ENCODE results near the gene PLXNB2. TPM values are rescaled to one million over a fixed set of nuclear protein-coding genes. Genes with fewer than 3 reads are reported as not detected.

The PLXNB2 gene
- total and polyA plus RNA-seq, 2 of the 4 experiments (the other 2 are of a cell fraction) = 73.1 to 202 TPM

DNA sequence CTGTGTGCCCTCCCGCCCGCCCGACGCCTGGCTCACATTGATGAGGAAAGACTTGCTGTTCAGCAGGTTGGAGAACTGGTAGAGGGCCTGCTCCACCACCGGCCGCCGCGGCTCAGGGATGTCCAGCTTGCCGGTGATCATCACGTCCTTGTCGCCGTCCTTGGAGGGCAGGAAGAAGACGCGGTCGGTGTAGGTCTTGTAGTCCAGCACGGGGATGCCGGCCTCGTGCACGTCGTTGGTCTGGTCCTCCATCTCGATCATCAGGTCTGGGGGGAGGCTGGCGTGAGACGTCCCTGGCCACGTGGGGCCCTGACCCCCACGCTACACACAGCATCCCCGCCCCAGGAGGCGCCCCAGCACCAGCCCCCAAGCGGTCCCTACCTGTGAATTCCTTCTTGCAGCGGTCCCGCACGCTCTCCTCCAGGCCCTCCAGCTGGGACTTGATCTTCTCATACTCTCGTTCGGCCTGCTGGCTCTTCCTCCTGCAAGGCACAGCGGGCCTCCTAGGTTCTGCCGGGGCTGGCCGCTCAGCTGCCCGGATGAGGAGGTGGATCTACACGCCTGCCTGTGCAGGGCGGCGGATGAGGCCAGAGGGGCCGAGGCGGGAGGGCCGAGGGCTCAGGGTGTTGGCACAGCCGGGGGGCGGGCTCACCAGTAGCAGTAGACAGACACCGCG, 26.6 kb downstream of the PLXNB2 start:
- dilution Hi-C loops (cut with HindIII; ENCODE audit: low sequenced_read_pairs, unreplicated experiment) = no loop called here

More for the DNA sequence above, 26.6 kb downstream of the PLXNB2 start:
- H2AK5ac ChIP-seq (ENCODE audit: low read depth, low read length) = no peak overlapping the region
- no peak overlapping the region for H3K14ac ChIP-seq (replicated peaks; ENCODE audit: low read depth, low read length)
- WGBS, 2 experiments (ENCODE audit: extremely low coverage in 2 of 2, insufficient read length in 1 of 2) = 99% methylated on average over 15 of the region's 47 CpGs; no CpG with 5 or more reads in 1 of the 2 experiments
- H3K18ac ChIP-seq (ENCODE audit: low read depth, low read length) = no peak overlapping the region
- no peak overlapping the region for H2BK5ac ChIP-seq (ENCODE audit: low read depth, low read length, poor library complexity, severe bottlenecking)
- peaks cover 88% of the 10 kb centered on the region for H3K36me3 ChIP-seq (ENCODE audit: control insufficient read depth, insufficient read depth, low read length)
- H3K4ac ChIP-seq (ENCODE audit: low read depth, low read length) = no peak overlapping the region
- no peak overlapping the region for H3K27ac ChIP-seq (ENCODE audit: insufficient read depth, low read length)
- no peak overlapping the region for H4K8ac ChIP-seq (ENCODE audit: low read depth in 2 of 2, low read length in 2 of 2)
- TF ChIP-seq MAFK (IDR thresholded peaks at IDR 0.05; ENCODE audit: low read depth, low read length) = no peak
- TF ChIP-seq MXI1 (IDR thresholded peaks at IDR 0.05; ENCODE audit: borderline replicate concordance, low read depth, low read length) = no peak
- TF ChIP-seq, protein P1, sequence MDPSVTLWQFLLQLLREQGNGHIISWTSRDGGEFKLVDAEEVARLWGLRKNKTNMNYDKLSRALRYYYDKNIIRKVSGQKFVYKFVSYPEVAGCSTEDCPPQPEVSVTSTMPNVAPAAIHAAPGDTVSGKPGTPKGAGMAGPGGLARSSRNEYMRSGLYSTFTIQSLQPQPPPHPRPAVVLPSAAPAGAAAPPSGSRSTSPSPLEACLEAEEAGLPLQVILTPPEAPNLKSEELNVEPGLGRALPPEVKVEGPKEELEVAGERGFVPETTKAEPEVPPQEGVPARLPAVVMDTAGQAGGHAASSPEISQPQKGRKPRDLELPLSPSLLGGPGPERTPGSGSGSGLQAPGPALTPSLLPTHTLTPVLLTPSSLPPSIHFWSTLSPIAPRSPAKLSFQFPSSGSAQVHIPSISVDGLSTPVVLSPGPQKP (IDR thresholded peaks at IDR 0.05; ENCODE audit: borderline replicate concordance, low read depth, low read length) = no peak
- no peak for TF ChIP-seq SMC3 (IDR thresholded peaks at IDR 0.05; ENCODE audit: low read depth, low read length)
- TF ChIP-seq, protein P2, sequence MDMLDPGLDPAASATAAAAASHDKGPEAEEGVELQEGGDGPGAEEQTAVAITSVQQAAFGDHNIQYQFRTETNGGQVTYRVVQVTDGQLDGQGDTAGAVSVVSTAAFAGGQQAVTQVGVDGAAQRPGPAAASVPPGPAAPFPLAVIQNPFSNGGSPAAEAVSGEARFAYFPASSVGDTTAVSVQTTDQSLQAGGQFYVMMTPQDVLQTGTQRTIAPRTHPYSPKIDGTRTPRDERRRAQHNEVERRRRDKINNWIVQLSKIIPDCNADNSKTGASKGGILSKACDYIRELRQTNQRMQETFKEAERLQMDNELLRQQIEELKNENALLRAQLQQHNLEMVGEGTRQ (IDR thresholded peaks at IDR 0.05; ENCODE audit: low read depth, low read length) = no peak
- no peak for TF ChIP-seq MAZ (IDR thresholded peaks at IDR 0.05; ENCODE audit: borderline replicate concordance, low read depth, low read length)
- TF ChIP-seq RCOR1 (IDR thresholded peaks at IDR 0.05; ENCODE audit: insufficient replicate concordance, low read length) = no peak
- TF ChIP-seq CHD1 (IDR thresholded peaks at IDR 0.05; ENCODE audit: low read depth, low read length) = no peak
- TF ChIP-seq NFE2L2 (IDR thresholded peaks at IDR 0.05; ENCODE audit: low read depth, low read length) = no peak
- TF ChIP-seq BHLHE40 (IDR thresholded peaks at IDR 0.05; ENCODE audit: low read depth, low read length) = no peak
- no peak for TF ChIP-seq POLR2A (IDR thresholded peaks at IDR 0.05; ENCODE audit: low read depth, low read length)
- TF ChIP-seq RFX5 (IDR thresholded peaks at IDR 0.05; ENCODE audit: low read depth, low read length) = no peak
- no peak for TF ChIP-seq CEBPB (IDR thresholded peaks at IDR 0.05; ENCODE audit: low read depth, low read length)
- TF ChIP-seq, protein P3, sequence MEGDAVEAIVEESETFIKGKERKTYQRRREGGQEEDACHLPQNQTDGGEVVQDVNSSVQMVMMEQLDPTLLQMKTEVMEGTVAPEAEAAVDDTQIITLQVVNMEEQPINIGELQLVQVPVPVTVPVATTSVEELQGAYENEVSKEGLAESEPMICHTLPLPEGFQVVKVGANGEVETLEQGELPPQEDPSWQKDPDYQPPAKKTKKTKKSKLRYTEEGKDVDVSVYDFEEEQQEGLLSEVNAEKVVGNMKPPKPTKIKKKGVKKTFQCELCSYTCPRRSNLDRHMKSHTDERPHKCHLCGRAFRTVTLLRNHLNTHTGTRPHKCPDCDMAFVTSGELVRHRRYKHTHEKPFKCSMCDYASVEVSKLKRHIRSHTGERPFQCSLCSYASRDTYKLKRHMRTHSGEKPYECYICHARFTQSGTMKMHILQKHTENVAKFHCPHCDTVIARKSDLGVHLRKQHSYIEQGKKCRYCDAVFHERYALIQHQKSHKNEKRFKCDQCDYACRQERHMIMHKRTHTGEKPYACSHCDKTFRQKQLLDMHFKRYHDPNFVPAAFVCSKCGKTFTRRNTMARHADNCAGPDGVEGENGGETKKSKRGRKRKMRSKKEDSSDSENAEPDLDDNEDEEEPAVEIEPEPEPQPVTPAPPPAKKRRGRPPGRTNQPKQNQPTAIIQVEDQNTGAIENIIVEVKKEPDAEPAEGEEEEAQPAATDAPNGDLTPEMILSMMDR (conservative IDR thresholded peaks at IDR 0.05; ENCODE audit: low read depth, low read length) = no peak
- no peak for TF ChIP-seq FOS (IDR thresholded peaks at IDR 0.05; ENCODE audit: low read depth, low read length)
- H2AK9ac ChIP-seq (replicated peaks; ENCODE audit: low read depth, low read length, poor library complexity) = no peak overlapping the region
- H3K9me3 ChIP-seq (ENCODE audit: control insufficient read depth, insufficient read depth, low read length) = no peaks in the 10 kb centered on the region
- no peak overlapping the region for H2BK20ac ChIP-seq (ENCODE audit: low read depth, low read length)
- POLR2A ChIA-PET (ENCODE audit: unreplicated experiment) = no interaction called here
- H2BK15ac ChIP-seq (ENCODE audit: low read depth, low read length) = no peak overlapping the region
- no peak overlapping the region for H3K4me3 ChIP-seq (ENCODE audit: insufficient read depth, low read depth, low read length)
- no peak overlapping the region for H3K9ac ChIP-seq (ENCODE audit: low read depth, low read length)
- peaks cover 8% of the 10 kb centered on the region for H3K4me1 ChIP-seq (ENCODE audit: control insufficient read depth, insufficient read depth, low read length)
- H3K27me3 ChIP-seq (ENCODE audit: control insufficient read depth, insufficient read depth, low read length) = no peaks in the 10 kb centered on the region
- no peak overlapping the region for H4K91ac ChIP-seq (ENCODE audit: insufficient read depth, low read depth, low read length)
- CTCF ChIA-PET = no interaction called here
- no peak overlapping the region for H2AFZ ChIP-seq (replicated peaks; ENCODE audit: low read length, poor library complexity)
- DNase-seq (no peak), ATAC-seq (ENCODE audit: low read depth) (no peak)
- no peaks in the 10 kb centered on the region for H3K9me1 ChIP-seq (ENCODE audit: insufficient read depth, low read length)
- H3K4me2 ChIP-seq (ENCODE audit: low read depth, low read length) = no peak overlapping the region
- H3K56ac ChIP-seq (ENCODE audit: extremely low read depth, insufficient read depth, low read length) = no peak overlapping the region
- H4K5ac ChIP-seq (ENCODE audit: low read depth, low read length) = no peak overlapping the region
- intact Hi-C loops (cut with micrococcal nuclease) (no loop called here), in situ Hi-C loops (cut with MboI; ENCODE audit: low sequenced_read_pairs) (no loop called here)
- TSS peak; percentile 69 for BruUV-seq (replicated peaks)
- peaks cover 37% of the 10 kb centered on the region for H4K20me1 ChIP-seq (ENCODE audit: insufficient read depth, low read length)
- peaks cover 11 to 38% of the 10 kb centered on the region in 2 experiments; a peak in 3 of 4 replicates for H3K79me1 ChIP-seq (ENCODE audit: low read depth in 1 of 2, low read length in 2 of 2)
- no peak overlapping the region for H3K23ac ChIP-seq (ENCODE audit: low read depth, low read length)
- H2BK120ac ChIP-seq (ENCODE audit: low read depth, low read length) = no peak overlapping the region
